GM12878 (cell line): Measurements from ENCODE around the gene CHN2.

Experiments
- BCL11A ChIP-seq: IDR thresholded peaks from 2 replicates; pipeline ENCODE4 v1.6.1; 2011; ENCODE audit warnings: low read depth, low read length
- CBX3 ChIP-seq: fragments of 200-600 bp; sonication (generic); IDR thresholded peaks from 2 replicates; pipeline ENCODE4 v1.6.1; 2016; ENCODE audit warnings: low read depth, borderline replicate concordance
- EP300 ChIP-seq, 2 experiments: fragments of 150-350 bp in 1 of 2; IDR thresholded peaks; 2 replicates each; pipeline ENCODE4 v1.6.1; 2011 to 2012; ENCODE audit warnings: low read depth in 2 of 2, low read length in 2 of 2, borderline replicate concordance in 1 of 2, improper control_type of control experiment in 1 of 2, inconsistent platforms in 1 of 2; ENCODE audit not compliant: control insufficient read depth in 1 of 2
- POLR2A ChIP-seq: IDR thresholded peaks from 2 replicates; pipeline ENCODE4 v1.6.1; 2011; ENCODE audit warnings: low read depth, mild to moderate bottlenecking, low read length
- RAD21 ChIP-seq: IDR thresholded peaks from 2 replicates; pipeline ENCODE4 v1.6.1; 2011; ENCODE audit warnings: mild to moderate bottlenecking, low read depth, low read length, moderate library complexity; ENCODE audit not compliant: insufficient read depth
- TAF1 ChIP-seq: IDR thresholded peaks from 2 replicates; pipeline ENCODE4 v1.6.1; 2011; ENCODE audit warnings: mild to moderate bottlenecking, low read depth, low read length, borderline replicate concordance
- YY1 ChIP-seq: IDR thresholded peaks from 2 replicates; pipeline ENCODE4 v1.6.1; 2011; ENCODE audit warnings: low read depth, mild to moderate bottlenecking, low read length
- TF ChIP-seq, protein P1 (sequence below), 3 experiments: IDR thresholded peaks in 2 of 3; conservative IDR thresholded peaks in 1 of 3; 2 replicates each; pipeline ENCODE4 v1.5.1; 2011; ENCODE audit warnings: low read depth in 3 of 3, low read length in 3 of 3, mild to moderate bottlenecking in 3 of 3, control low read depth in 2 of 3, moderate library complexity in 2 of 3, inconsistent platforms in 1 of 3, mixed read lengths in 1 of 3; ENCODE audit not compliant: control insufficient read depth in 2 of 3, insufficient read depth in 1 of 3; ENCODE audit errors: extremely low read depth in 1 of 3

- no peak for TF ChIP-seq CBX3
- TF ChIP-seq YY1: no peak
- no peak for TF ChIP-seq EP300 (IDR thresholded peaks at IDR 0.05; ENCODE audit: borderline replicate concordance in 1 of 2, control insufficient read depth in 1 of 2, low read depth in 2 of 2, low read length in 2 of 2)
- no peak for TF ChIP-seq RAD21
- no peak for TF ChIP-seq POLR2A
- no peak for TF ChIP-seq TAF1
- no peak for TF ChIP-seq BCL11A
- TF ChIP-seq, protein P1, sequence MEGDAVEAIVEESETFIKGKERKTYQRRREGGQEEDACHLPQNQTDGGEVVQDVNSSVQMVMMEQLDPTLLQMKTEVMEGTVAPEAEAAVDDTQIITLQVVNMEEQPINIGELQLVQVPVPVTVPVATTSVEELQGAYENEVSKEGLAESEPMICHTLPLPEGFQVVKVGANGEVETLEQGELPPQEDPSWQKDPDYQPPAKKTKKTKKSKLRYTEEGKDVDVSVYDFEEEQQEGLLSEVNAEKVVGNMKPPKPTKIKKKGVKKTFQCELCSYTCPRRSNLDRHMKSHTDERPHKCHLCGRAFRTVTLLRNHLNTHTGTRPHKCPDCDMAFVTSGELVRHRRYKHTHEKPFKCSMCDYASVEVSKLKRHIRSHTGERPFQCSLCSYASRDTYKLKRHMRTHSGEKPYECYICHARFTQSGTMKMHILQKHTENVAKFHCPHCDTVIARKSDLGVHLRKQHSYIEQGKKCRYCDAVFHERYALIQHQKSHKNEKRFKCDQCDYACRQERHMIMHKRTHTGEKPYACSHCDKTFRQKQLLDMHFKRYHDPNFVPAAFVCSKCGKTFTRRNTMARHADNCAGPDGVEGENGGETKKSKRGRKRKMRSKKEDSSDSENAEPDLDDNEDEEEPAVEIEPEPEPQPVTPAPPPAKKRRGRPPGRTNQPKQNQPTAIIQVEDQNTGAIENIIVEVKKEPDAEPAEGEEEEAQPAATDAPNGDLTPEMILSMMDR (IDR thresholded peaks at IDR 0.05 in 2 of 3, conservative IDR thresholded peaks at IDR 0.05 in 1 of 3; ENCODE audit: control insufficient read depth in 2 of 3, extremely low read depth in 1 of 3, insufficient read depth in 1 of 3, low read depth in 3 of 3, low read length in 3 of 3): peak; percentile 50 to 67 (median 56)
Measured at GRCh38 chr7:29239638-29240037, 45.1 kb downstream of the CHN2 start.
